GM23338 (cell line): ENCODE data around the gene AGRP. TPM values are rescaled to one million over a fixed set of nuclear protein-coding genes. Genes with fewer than 3 reads are reported as not detected.

Experiments
- ATAC-seq: fragments of 200-7000 bp; cut with Tn5 transposase; 3 replicates; pipeline ENCODE4 v1.9.1; 2020
- DNase-seq: peaks from one replicate; pipeline ENCODE4 v3.0.0-alpha.2; 2015; ENCODE audit warnings: low spot score
- H2AFZ ChIP-seq: fragments of 200-600 bp; sonication (generic); 2 replicates; pipeline ENCODE4 v1.8.0; 2016; ENCODE audit warnings: antibody characterized with exemption, mild to moderate bottlenecking, moderate library complexity
- H3F3A ChIP-seq: fragments of 200-600 bp; sonication (generic); replicated peaks from 2 replicates; pipeline ENCODE4 v1.8.0; 2017; ENCODE audit warnings: antibody characterized with exemption, mixed run types, low read depth
- H3K27ac ChIP-seq: fragments of 200-600 bp; sonication (generic); 2 replicates; pipeline ENCODE4 v1.6.1; 2016; ENCODE audit warnings: low read depth
- H3K27me3 ChIP-seq: fragments of 200-600 bp; sonication (generic); 2 replicates; pipeline ENCODE4 v1.8.0; 2016; ENCODE audit warnings: mild to moderate bottlenecking, mixed run types, moderate library complexity; ENCODE audit not compliant: insufficient read depth
- H3K36me3 ChIP-seq: fragments of 200-600 bp; sonication (generic); 2 replicates; pipeline ENCODE4 v1.8.0; 2016; ENCODE audit warnings: mild to moderate bottlenecking; ENCODE audit not compliant: insufficient read depth
- H3K4me1 ChIP-seq: fragments of 200-600 bp; sonication (generic); 2 replicates; pipeline ENCODE4 v1.8.0; 2016; ENCODE audit warnings: mild to moderate bottlenecking, moderate library complexity; ENCODE audit not compliant: insufficient read depth
- H3K4me2 ChIP-seq: fragments of 200-600 bp; sonication (generic); 2 replicates; pipeline ENCODE4 v1.7.1; 2017; ENCODE audit warnings: mixed run types
- H3K4me3 ChIP-seq: fragments of 200-600 bp; sonication (generic); 2 replicates; pipeline ENCODE4 v1.6.1; 2016; ENCODE audit warnings: mixed run types
- H3K79me2 ChIP-seq: fragments of 200-600 bp; sonication (generic); replicated peaks from 2 replicates; pipeline ENCODE4 v1.8.0; 2017; ENCODE audit warnings: mild to moderate bottlenecking; ENCODE audit not compliant: insufficient read depth
- H3K9me2 ChIP-seq: fragments of 200-600 bp; sonication (generic); 2 replicates; pipeline ENCODE4 v1.8.0; 2017; ENCODE audit not compliant: insufficient read depth
- H4K20me1 ChIP-seq: fragments of 200-600 bp; sonication (generic); replicated peaks from 2 replicates; pipeline ENCODE4 v1.8.0; 2017; ENCODE audit warnings: mild to moderate bottlenecking; ENCODE audit not compliant: insufficient read depth
- H3K27ac Mint-ChIP-seq: 2 replicates; pipeline ENCODE4 v1.8.0; 2020; ENCODE audit warnings: inconsistent platforms, mild to moderate bottlenecking, moderate library complexity, mixed read lengths
- H3K27me3 Mint-ChIP-seq: 3 replicates; pipeline ENCODE4 v1.8.0; 2022; ENCODE audit warnings: low read depth, mild to moderate bottlenecking, moderate library complexity, mixed read lengths, inconsistent platforms; ENCODE audit not compliant: insufficient read depth, poor library complexity
- H3K36me3 Mint-ChIP-seq: 3 replicates; pipeline ENCODE4 v1.8.0; 2021; ENCODE audit warnings: low read depth, mild to moderate bottlenecking, inconsistent platforms, moderate library complexity, mixed read lengths
- H3K4me1 Mint-ChIP-seq: 3 replicates; pipeline ENCODE4 v1.8.0; 2020; ENCODE audit warnings: mild to moderate bottlenecking, inconsistent platforms, mixed read lengths
- H3K4me3 Mint-ChIP-seq: 3 replicates; pipeline ENCODE4 v1.8.0; 2021; ENCODE audit warnings: moderate library complexity, mild to moderate bottlenecking, inconsistent platforms, mixed read lengths
- H3K9me3 Mint-ChIP-seq: 3 replicates; pipeline ENCODE4 v1.8.0; 2020; ENCODE audit warnings: moderate library complexity, mild to moderate bottlenecking, inconsistent platforms, mixed read lengths
- CREB1 ChIP-seq: fragments of 250-450 bp; sonication (Bioruptor Pico); IDR thresholded peaks from 2 replicates; pipeline ENCODE4 v1.5.0; 2020; ENCODE audit warnings: low read depth, mild to moderate bottlenecking, moderate library complexity
- EZH2 ChIP-seq: fragments of 200-600 bp; sonication (generic); IDR thresholded peaks from one replicate; pipeline ENCODE4 v1.8.0; 2017; ENCODE audit warnings: antibody characterized with exemption, mild to moderate bottlenecking, low read depth; ENCODE audit not compliant: unreplicated experiment
- EZH2phosphoT487 ChIP-seq: fragments of 200-600 bp; sonication (generic); IDR thresholded peaks from one replicate; pipeline ENCODE4 v1.8.1; 2018; ENCODE audit warnings: antibody characterized with exemption; ENCODE audit not compliant: unreplicated experiment
- JUNB ChIP-seq: IDR thresholded peaks from one replicate; pipeline ENCODE4 v1.6.1; 2016; ENCODE audit warnings: antibody characterized with exemption; ENCODE audit not compliant: unreplicated experiment
- NANOG ChIP-seq: IDR thresholded peaks from 2 replicates; pipeline ENCODE4 v1.6.1; 2016; ENCODE audit warnings: antibody characterized with exemption, borderline replicate concordance
- POLR2AphosphoS5 ChIP-seq: IDR thresholded peaks from 2 replicates; pipeline ENCODE4 v1.6.1; 2016; ENCODE audit warnings: antibody characterized with exemption, low read depth
- STAT1 ChIP-seq: IDR thresholded peaks from one replicate; pipeline ENCODE4 v1.6.1; 2016; ENCODE audit warnings: antibody characterized with exemption; ENCODE audit not compliant: unreplicated experiment
- ZNF114 ChIP-seq: fragments of 250-450 bp; sonication (Bioruptor Pico); IDR thresholded peaks from 2 replicates; pipeline ENCODE4 v1.5.0; 2020; ENCODE audit warnings: mild to moderate bottlenecking, moderate library complexity
- ZNF331 ChIP-seq: fragments of 250-450 bp; sonication (Bioruptor Pico); IDR thresholded peaks from 2 replicates; pipeline ENCODE4 v1.5.0; 2020; ENCODE audit warnings: low read depth, mild to moderate bottlenecking, moderate library complexity
- polyA plus RNA-seq: library from polyadenylated mRNA; unstranded; fragments of >200 nt; fragmentation: Nextera tagmentation; extraction: Ambion mirVana; gene quantifications from 2 replicates; pipeline ENCODE4 v1.2.1, GENCODE V29; 2016
- total RNA-seq: library from RNA; depleted of rRNA; stranded (reverse); fragments of >200 nt; shearing (Covaris generic); gene quantifications from 2 replicates; pipeline ENCODE4 v1.2.3, GENCODE V29; 2014
- TF ChIP-seq, protein P1 (sequence below): IDR thresholded peaks from 2 replicates; pipeline ENCODE4 v1.6.1; 2016; ENCODE audit warnings: antibody characterized with exemption
- TF ChIP-seq, protein P2 (sequence below): fragments of 250-450 bp; sonication (Bioruptor Pico); IDR thresholded peaks from 2 replicates; pipeline ENCODE4 v1.5.0; 2020; ENCODE audit warnings: mild to moderate bottlenecking, moderate library complexity
- TF ChIP-seq, protein P3 (sequence below): IDR thresholded peaks from one replicate; pipeline ENCODE4 v1.6.1; 2018; ENCODE audit warnings: antibody characterized with exemption; ENCODE audit not compliant: unreplicated experiment
- TF ChIP-seq, protein P4 (sequence below), 2 experiments: fragments of 200-600 bp in 1 of 2; sonication (generic) in 1 of 2; conservative IDR thresholded peaks; 2 replicates each; pipeline versions ENCODE4 v1.5.1 to v1.6.1; 2016 to 2017; ENCODE audit warnings: antibody characterized with exemption in 2 of 2, low read depth in 2 of 2, mild to moderate bottlenecking in 2 of 2, moderate library complexity in 1 of 2

Gene AGRP
- total and polyA plus RNA-seq, 2 experiments from 2014 or later: not detected

DNA sequence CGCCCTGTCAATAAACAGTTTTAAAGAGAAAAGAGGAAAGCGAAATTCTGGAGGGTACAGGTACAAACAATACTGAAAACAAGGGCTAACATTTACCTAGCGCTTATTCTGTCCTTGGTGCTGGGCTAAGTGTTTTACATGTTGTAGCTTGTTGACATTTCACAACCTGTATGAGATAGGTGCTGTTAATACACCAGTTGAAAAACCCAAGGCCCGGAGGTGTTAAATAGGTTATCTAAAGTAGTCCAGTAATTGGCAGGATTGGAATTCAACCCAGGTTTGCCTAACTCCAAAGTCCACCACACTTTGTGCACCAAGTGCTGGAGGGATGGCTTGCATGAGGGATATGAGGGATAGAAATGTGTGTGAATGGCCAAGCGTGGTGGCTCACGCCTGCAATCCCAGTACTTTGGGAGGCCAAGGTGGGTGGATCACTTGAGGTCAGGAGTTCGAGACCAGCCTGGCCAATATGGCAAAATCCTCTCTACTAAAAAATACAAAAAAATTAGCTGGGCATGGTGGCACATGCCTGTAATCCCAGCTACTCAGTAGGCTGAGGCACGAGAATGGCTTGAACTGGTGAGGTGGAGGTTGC, 5.3 kb downstream of the AGRP start:
- ATAC-seq: no peak

More for the DNA sequence above, 5.3 kb downstream of the AGRP start:
- Histone ChIP-seq H3K4me1 (peaks cover 7% of the 10 kb centered on the region), H3F3A (0 out of 2 replicates have a peak, but pooled peaks cover 6% of the 10 kb centered on the region), H3K4me2 (no peak overlapping the region), H3K4me3 (no peak overlapping the region), H3K27ac (no peak overlapping the region), H3K36me3 (no peaks in the 10 kb centered on the region), H3K27me3 (0 out of 2 replicates have a peak, but pooled peaks cover 3% of the 10 kb centered on the region), H3K9me2 (no peaks in the 10 kb centered on the region), H4K20me1 (peaks cover 7% of the 10 kb centered on the region), H3K79me2 (peaks cover 45% of the 10 kb centered on the region), H2AFZ (no peak overlapping the region)
- no peak overlapping the region for H3K27ac Mint-ChIP-seq
- DNase-seq: no peak
- no peaks in the 10 kb centered on the region for H3K9me3 Mint-ChIP-seq
- peaks cover 7% of the 10 kb centered on the region for H3K27me3 Mint-ChIP-seq
- no peaks in the 10 kb centered on the region for H3K36me3 Mint-ChIP-seq
- TF ChIP-seq EZH2phosphoT487 (no peak), EZH2 (no peak), ZNF331 (no peak), ZNF114 (CRISPR knock-in tag) (no peak), POLR2AphosphoS5 (no peak), NANOG (no peak), JUNB (no peak), STAT1 (no peak), CREB1 (CRISPR knock-in tag) (no peak)
- TF ChIP-seq, protein P1, sequence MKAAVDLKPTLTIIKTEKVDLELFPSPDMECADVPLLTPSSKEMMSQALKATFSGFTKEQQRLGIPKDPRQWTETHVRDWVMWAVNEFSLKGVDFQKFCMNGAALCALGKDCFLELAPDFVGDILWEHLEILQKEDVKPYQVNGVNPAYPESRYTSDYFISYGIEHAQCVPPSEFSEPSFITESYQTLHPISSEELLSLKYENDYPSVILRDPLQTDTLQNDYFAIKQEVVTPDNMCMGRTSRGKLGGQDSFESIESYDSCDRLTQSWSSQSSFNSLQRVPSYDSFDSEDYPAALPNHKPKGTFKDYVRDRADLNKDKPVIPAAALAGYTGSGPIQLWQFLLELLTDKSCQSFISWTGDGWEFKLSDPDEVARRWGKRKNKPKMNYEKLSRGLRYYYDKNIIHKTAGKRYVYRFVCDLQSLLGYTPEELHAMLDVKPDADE: no peak
- TF ChIP-seq, protein P2, sequence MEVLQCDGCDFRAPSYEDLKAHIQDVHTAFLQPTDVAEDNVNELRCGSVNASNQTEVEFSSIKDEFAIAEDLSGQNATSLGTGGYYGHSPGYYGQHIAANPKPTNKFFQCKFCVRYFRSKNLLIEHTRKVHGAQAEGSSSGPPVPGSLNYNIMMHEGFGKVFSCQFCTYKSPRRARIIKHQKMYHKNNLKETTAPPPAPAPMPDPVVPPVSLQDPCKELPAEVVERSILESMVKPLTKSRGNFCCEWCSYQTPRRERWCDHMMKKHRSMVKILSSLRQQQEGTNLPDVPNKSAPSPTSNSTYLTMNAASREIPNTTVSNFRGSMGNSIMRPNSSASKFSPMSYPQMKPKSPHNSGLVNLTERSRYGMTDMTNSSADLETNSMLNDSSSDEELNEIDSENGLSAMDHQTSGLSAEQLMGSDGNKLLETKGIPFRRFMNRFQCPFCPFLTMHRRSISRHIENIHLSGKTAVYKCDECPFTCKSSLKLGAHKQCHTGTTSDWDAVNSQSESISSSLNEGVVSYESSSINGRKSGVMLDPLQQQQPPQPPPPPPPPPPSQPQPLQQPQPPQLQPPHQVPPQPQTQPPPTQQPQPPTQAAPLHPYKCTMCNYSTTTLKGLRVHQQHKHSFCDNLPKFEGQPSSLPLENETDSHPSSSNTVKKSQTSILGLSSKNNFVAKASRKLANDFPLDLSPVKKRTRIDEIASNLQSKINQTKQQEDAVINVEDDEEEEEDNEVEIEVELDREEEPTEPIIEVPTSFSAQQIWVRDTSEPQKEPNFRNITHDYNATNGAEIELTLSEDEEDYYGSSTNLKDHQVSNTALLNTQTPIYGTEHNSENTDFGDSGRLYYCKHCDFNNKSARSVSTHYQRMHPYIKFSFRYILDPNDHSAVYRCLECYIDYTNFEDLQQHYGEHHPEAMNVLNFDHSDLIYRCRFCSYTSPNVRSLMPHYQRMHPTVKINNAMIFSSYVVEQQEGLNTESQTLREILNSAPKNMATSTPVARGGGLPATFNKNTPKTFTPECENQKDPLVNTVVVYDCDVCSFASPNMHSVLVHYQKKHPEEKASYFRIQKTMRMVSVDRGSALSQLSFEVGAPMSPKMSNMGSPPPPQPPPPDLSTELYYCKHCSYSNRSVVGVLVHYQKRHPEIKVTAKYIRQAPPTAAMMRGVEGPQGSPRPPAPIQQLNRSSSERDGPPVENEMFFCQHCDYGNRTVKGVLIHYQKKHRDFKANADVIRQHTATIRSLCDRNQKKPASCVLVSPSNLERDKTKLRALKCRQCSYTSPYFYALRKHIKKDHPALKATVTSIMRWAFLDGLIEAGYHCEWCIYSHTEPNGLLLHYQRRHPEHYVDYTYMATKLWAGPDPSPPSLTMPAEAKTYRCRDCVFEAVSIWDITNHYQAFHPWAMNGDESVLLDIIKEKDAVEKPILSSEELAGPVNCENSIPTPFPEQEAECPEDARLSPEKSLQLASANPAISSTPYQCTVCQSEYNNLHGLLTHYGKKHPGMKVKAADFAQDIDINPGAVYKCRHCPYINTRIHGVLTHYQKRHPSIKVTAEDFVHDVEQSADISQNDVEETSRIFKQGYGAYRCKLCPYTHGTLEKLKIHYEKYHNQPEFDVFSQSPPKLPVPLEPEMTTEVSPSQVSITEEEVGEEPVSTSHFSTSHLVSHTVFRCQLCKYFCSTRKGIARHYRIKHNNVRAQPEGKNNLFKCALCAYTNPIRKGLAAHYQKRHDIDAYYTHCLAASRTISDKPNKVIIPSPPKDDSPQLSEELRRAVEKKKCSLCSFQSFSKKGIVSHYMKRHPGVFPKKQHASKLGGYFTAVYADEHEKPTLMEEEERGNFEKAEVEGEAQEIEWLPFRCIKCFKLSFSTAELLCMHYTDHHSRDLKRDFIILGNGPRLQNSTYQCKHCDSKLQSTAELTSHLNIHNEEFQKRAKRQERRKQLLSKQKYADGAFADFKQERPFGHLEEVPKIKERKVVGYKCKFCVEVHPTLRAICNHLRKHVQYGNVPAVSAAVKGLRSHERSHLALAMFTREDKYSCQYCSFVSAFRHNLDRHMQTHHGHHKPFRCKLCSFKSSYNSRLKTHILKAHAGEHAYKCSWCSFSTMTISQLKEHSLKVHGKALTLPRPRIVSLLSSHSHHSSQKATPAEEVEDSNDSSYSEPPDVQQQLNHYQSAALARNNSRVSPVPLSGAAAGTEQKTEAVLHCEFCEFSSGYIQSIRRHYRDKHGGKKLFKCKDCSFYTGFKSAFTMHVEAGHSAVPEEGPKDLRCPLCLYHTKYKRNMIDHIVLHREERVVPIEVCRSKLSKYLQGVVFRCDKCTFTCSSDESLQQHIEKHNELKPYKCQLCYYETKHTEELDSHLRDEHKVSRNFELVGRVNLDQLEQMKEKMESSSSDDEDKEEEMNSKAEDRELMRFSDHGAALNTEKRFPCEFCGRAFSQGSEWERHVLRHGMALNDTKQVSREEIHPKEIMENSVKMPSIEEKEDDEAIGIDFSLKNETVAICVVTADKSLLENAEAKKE: no peak
- TF ChIP-seq, protein P3, sequence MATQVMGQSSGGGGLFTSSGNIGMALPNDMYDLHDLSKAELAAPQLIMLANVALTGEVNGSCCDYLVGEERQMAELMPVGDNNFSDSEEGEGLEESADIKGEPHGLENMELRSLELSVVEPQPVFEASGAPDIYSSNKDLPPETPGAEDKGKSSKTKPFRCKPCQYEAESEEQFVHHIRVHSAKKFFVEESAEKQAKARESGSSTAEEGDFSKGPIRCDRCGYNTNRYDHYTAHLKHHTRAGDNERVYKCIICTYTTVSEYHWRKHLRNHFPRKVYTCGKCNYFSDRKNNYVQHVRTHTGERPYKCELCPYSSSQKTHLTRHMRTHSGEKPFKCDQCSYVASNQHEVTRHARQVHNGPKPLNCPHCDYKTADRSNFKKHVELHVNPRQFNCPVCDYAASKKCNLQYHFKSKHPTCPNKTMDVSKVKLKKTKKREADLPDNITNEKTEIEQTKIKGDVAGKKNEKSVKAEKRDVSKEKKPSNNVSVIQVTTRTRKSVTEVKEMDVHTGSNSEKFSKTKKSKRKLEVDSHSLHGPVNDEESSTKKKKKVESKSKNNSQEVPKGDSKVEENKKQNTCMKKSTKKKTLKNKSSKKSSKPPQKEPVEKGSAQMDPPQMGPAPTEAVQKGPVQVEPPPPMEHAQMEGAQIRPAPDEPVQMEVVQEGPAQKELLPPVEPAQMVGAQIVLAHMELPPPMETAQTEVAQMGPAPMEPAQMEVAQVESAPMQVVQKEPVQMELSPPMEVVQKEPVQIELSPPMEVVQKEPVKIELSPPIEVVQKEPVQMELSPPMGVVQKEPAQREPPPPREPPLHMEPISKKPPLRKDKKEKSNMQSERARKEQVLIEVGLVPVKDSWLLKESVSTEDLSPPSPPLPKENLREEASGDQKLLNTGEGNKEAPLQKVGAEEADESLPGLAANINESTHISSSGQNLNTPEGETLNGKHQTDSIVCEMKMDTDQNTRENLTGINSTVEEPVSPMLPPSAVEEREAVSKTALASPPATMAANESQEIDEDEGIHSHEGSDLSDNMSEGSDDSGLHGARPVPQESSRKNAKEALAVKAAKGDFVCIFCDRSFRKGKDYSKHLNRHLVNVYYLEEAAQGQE: no peak
- TF ChIP-seq, protein P4, sequence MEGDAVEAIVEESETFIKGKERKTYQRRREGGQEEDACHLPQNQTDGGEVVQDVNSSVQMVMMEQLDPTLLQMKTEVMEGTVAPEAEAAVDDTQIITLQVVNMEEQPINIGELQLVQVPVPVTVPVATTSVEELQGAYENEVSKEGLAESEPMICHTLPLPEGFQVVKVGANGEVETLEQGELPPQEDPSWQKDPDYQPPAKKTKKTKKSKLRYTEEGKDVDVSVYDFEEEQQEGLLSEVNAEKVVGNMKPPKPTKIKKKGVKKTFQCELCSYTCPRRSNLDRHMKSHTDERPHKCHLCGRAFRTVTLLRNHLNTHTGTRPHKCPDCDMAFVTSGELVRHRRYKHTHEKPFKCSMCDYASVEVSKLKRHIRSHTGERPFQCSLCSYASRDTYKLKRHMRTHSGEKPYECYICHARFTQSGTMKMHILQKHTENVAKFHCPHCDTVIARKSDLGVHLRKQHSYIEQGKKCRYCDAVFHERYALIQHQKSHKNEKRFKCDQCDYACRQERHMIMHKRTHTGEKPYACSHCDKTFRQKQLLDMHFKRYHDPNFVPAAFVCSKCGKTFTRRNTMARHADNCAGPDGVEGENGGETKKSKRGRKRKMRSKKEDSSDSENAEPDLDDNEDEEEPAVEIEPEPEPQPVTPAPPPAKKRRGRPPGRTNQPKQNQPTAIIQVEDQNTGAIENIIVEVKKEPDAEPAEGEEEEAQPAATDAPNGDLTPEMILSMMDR (conservative IDR thresholded peaks at IDR 0.05; ENCODE audit: low read depth in 2 of 2): no peak
- no peak overlapping the region for H3K4me3 Mint-ChIP-seq
- peaks cover 5% of the 10 kb centered on the region; the same call in 2 of the 3 replicates for H3K4me1 Mint-ChIP-seq
